HL-60/S4 treated with retinoic acid at 250 ng/mL for 4 days and 3 days (cell line): ENCODE results near the gene UBE2O.
"Not testable (repeated sequence)": the region's sequence is repeated elsewhere in the genome, so short reads cannot be mapped to it uniquely, and the experiment has no call there.

Experiments used
- in situ Hi-C: fragments of 300-500 bp; cut with MboI; formaldehyde crosslinking; loops from 2 replicates; pipeline ENCODE4 v1.7.0; 2022; ENCODE audit warnings: low sequenced_read_pairs

The UBE2O gene

GRCh38 chr17:76359776-76360175 is 93.2 kb downstream of the UBE2O start:
- in situ Hi-C loops, result not testable (repeated sequence)

- in situ Hi-C loops, result no loop called here
Observed at GRCh38 chr17:76359375-76359774, 93.6 kb downstream of the UBE2O start.

- in situ Hi-C loops, result no loop called here
Observed at GRCh38 chr17:76357597-76358158, 95.3 kb downstream of the UBE2O start.

- in situ Hi-C loops, result no loop called here
Observed at GRCh38 chr17:76356803-76357456, 96.0 kb downstream of the UBE2O start.

- in situ Hi-C loops, result no loop called here
Observed at GRCh38 chr17:76354747-76355310, 98.1 kb downstream of the UBE2O start.

- in situ Hi-C loops, result no loop called here
Observed at GRCh38 chr17:76354317-76354729, 98.6 kb downstream of the UBE2O start.

- in situ Hi-C loops, result no loop called here
Observed at GRCh38 chr17:76353599-76354316, 99.2 kb downstream of the UBE2O start, which contains the start of gene PRPSAP1. Gene PRPSAP1 (minus strand): TSS chr17:76353916. CDS start chr17:76353703, 213 bp downstream.

GRCh38 chr17:76353004-76353598 is 99.9 kb downstream of the UBE2O start:
- in situ Hi-C loops, result no loop called here

- in situ Hi-C loops, result no loop called here
Observed at GRCh38 chr17:76351526-76352071, 101.4 kb downstream of the UBE2O start.

- in situ Hi-C loops, result no loop called here
Observed at GRCh38 chr17:76350463-76350862, 102.5 kb downstream of the UBE2O start.

GRCh38 chr17:76346936-76347335 is 106.0 kb downstream of the UBE2O start:
- in situ Hi-C loops, result not testable (repeated sequence)

GRCh38 chr17:76345377-76345974 is 107.5 kb downstream of the UBE2O start:
- in situ Hi-C loops, result no loop called here

GRCh38 chr17:76343106-76343505 is 109.8 kb downstream of the UBE2O start:
- in situ Hi-C loops, result no loop called here

GRCh38 chr17:76341301-76341700 is 111.7 kb downstream of the UBE2O start:
- in situ Hi-C loops, result no loop called here
